Measurements from ENCODE around the gene DKK3. TPM values are rescaled to one million over a fixed set of nuclear protein-coding genes. Genes with fewer than 3 reads are reported as not detected.

DKK3 gene
- polyA plus RNA-seq, 1 of the 3 experiments (the other 2 are of a cell fraction): 1,174 TPM

DNA sequence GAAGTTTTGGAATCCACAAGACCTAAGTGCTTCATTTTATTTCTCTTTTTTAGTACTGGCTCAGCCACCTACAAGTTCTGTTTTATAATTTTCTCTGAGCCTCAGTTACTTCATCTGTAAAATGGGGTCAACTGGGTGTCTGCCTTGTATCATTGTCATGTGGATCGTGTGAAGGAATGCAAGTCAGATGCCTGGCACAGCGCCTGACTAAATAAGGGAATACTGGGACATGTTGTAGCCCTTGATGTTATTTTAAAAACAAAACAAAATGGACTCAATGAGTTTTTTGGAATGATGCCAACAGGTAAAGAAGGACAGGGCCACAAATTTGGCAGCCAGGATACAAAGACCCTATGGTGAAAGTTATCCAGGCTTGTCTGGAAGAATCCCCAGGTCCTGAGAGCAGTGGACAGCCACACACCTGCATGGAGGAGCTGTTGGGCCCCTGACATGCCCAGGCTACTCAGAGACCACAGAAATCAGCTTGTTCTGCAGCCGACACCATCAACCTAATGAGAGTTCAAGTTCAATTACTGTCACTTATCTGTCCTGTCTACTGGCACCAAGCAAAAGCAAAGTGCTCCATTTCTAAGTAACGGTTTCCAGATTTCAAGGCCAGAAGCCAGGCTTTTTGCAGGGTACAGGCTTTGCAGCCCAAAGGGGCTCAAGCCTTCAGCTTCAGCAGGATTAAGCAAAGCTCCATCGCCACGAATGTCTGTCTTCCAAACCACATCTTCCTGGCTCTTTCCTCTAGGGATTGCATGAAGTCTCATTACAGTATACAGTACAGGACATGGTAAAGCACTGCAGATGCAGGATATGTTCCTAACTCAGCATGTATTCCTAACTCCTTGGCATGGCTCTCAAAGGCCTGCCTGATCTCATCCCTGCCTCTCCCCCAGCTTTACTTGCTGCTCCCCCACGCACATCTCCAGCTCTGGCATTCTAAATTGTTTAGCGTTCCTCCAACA is 18.4 kb downstream of the DKK3 start:
- Histone ChIP-seq H3K27me3 (ENCODE audit: insufficient read depth) (no peaks in the 10 kb centered on the region), H3K79me2 (ENCODE audit: insufficient read depth) (peaks cover 87% of the 10 kb centered on the region), H3K36me3 (replicated peaks in 1 of 2; ENCODE audit: control insufficient read depth in 1 of 2, insufficient read depth in 2 of 2, low read length in 1 of 2) (peaks cover 28 to 51% of the 10 kb centered on the region in 2 experiments), H3K4me3 (ENCODE audit: low read depth in 2 of 2, low read length in 1 of 2) (no peak overlapping the region), H3K9me3 (no peaks in the 10 kb centered on the region), H3K27ac (ENCODE audit: low read depth in 2 of 2, low read length in 1 of 2) (peak overlapping the region; percentile 93 to 99), H3K4me2 (0 out of 2 replicates have a peak overlapping the region, but pooled peaks have one; percentile 8), H3K9me2 (no peaks in the 10 kb centered on the region), H3F3A (replicated peaks; ENCODE audit: insufficient read depth) (peaks cover 88% of the 10 kb centered on the region), H3K4me1 (ENCODE audit: control insufficient read depth in 1 of 2, insufficient read depth in 2 of 2, low read depth in 1 of 2, low read length in 1 of 2) (peaks cover 53 to 57% of the 10 kb centered on the region in 2 experiments), H2AFZ (ENCODE audit: low read depth) (no peak overlapping the region), H4K20me1 (ENCODE audit: insufficient read depth) (no peaks in the 10 kb centered on the region), H3K9ac (peak overlapping the region; percentile 11; the same call in 1 of the 2 replicates)
- no peak for DNase-seq
- TF ChIP-seq TAF1 (IDR thresholded peaks at IDR 0.05; ENCODE audit: borderline replicate concordance, low read depth, low read length) (no peak), TEAD4 (IDR thresholded peaks at IDR 0.05; ENCODE audit: borderline replicate concordance, insufficient read depth) (no peak), RCOR1 (IDR thresholded peaks at IDR 0.05; ENCODE audit: low read length) (peak; percentile 51; the same call in 1 of the 2 replicates), FOXJ3 (CRISPR knock-in tag; IDR thresholded peaks at IDR 0.05) (peak; percentile 74; the same call in 1 of the 2 replicates), USF2 (IDR thresholded peaks at IDR 0.05; ENCODE audit: borderline replicate concordance, low read depth, low read length) (no peak), TCF12 (IDR thresholded peaks at IDR 0.05) (peak; percentile 57), CHD2 (IDR thresholded peaks at IDR 0.05; ENCODE audit: low read length, partially characterized antibody) (peak; percentile 45), POLR2AphosphoS5 (IDR thresholded peaks at IDR 0.05; ENCODE audit: low read depth, low read length) (0 out of 2 replicates have a peak, but pooled peaks have one; percentile 3), NFIC (IDR thresholded peaks at IDR 0.05; ENCODE audit: borderline replicate concordance) (peak; percentile 42), RAD21 (IDR thresholded peaks at IDR 0.05; ENCODE audit: low read length) (peak; percentile 8; the same call in 1 of the 2 replicates), GATA2 (CRISPR knock-in tag; IDR thresholded peaks at IDR 0.05) (peak; percentile 14; the same call in 1 of the 2 replicates), RXRA (IDR thresholded peaks at IDR 0.05; ENCODE audit: borderline replicate concordance, low read depth) (no peak), EP300 (IDR thresholded peaks at IDR 0.05; ENCODE audit: borderline replicate concordance in 1 of 2, low read depth in 1 of 2, low read length in 1 of 2) (peak in 1 of 2 experiments; percentile 77; a peak in 2 of 4 replicates)
- TF ChIP-seq, protein P1, sequence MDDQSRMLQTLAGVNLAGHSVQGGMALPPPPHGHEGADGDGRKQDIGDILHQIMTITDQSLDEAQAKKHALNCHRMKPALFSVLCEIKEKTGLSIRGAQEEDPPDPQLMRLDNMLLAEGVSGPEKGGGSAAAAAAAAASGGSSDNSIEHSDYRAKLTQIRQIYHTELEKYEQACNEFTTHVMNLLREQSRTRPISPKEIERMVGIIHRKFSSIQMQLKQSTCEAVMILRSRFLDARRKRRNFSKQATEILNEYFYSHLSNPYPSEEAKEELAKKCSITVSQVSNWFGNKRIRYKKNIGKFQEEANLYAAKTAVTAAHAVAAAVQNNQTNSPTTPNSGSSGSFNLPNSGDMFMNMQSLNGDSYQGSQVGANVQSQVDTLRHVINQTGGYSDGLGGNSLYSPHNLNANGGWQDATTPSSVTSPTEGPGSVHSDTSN (IDR thresholded peaks at IDR 0.05): peak; percentile 69
- ChIA-PET POLR2A (interaction anchor here (1.2 to 1.5 kb wide), 2 partner anchors 10 to 18 kb away, joined by 3 to 6 read pairs; no protein-coding TSS in a partner anchor), CTCF (interaction anchor here (0.6 to 1.9 kb wide), 6 partner anchors 8 to 59 kb away, joined by 3 to 10 read pairs (median 4); no protein-coding TSS in a partner anchor)
- WGBS (ENCODE audit: low lambda C conversion rate): 63% methylated on average over 8 of the region's 8 CpGs
